Effector memory CD4-positive, alpha-beta T cell (primary cell): ENCODE results near the gene GSTM5.
"Not testable (repeated sequence)": the region's sequence is repeated elsewhere in the genome, so short reads cannot be mapped to it uniquely, and the experiment has no call there.

ENCODE experiments used
- DNase-seq, 3 donors: peaks; one replicate each; pipeline ENCODE4 v3.0.0-alpha.2; 2020
- H3K27ac ChIP-seq: 2 replicates; pipeline ENCODE4 v1.7.0; 2013; ENCODE audit warnings: mild to moderate bottlenecking, low read length, moderate library complexity; ENCODE audit not compliant: insufficient read depth, poor library complexity, severe bottlenecking
- H3K27me3 ChIP-seq: replicated peaks from 2 replicates; pipeline ENCODE4 v1.7.0; 2013; ENCODE audit warnings: mild to moderate bottlenecking, low read length; ENCODE audit not compliant: insufficient read depth, control insufficient read depth, poor library complexity, severe bottlenecking
- H3K36me3 ChIP-seq: 2 replicates; pipeline ENCODE4 v1.7.0; 2013; ENCODE audit warnings: mild to moderate bottlenecking, low read length, moderate library complexity; ENCODE audit not compliant: control insufficient read depth, insufficient read depth
- H3K4me1 ChIP-seq: 2 replicates; pipeline ENCODE4 v1.7.0; 2013; ENCODE audit warnings: low read length, mild to moderate bottlenecking; ENCODE audit not compliant: control insufficient read depth, insufficient read depth, poor library complexity, severe bottlenecking
- H3K4me3 ChIP-seq: 2 replicates; pipeline ENCODE4 v1.7.0; 2013; ENCODE audit warnings: low read length, low read depth, mild to moderate bottlenecking; ENCODE audit not compliant: insufficient read depth, poor library complexity, severe bottlenecking
- H3K9me3 ChIP-seq: 2 replicates; pipeline ENCODE4 v1.7.0; 2013; ENCODE audit warnings: mild to moderate bottlenecking, low read length, moderate library complexity; ENCODE audit not compliant: control insufficient read depth

Gene GSTM5

DNA sequence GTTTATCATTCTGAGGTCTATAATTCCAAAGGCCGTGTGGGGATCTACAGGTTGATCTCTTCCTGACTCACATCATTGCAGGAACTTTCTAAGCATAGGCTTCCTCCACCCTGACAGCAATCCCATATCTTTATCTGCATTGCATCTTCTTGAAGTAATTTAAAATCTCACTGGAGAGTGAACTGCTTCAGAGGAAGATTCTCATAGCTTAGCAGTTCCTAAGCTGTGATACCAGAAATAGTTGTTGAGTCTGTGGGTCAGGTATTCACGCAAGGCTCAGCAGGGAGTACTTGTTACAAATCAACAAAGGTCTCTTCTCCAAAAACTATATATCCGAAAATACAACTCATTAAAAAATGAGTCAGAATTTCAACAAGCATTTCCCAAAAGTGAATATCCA lies 16.9 kb upstream of the GSTM5 start:
- H3K27ac ChIP-seq, H3K4me3 ChIP-seq, DNase-seq, H3K4me1 ChIP-seq, H3K36me3 ChIP-seq, H3K9me3 ChIP-seq, H3K27me3 ChIP-seq: not testable (repeated sequence)

DNA sequence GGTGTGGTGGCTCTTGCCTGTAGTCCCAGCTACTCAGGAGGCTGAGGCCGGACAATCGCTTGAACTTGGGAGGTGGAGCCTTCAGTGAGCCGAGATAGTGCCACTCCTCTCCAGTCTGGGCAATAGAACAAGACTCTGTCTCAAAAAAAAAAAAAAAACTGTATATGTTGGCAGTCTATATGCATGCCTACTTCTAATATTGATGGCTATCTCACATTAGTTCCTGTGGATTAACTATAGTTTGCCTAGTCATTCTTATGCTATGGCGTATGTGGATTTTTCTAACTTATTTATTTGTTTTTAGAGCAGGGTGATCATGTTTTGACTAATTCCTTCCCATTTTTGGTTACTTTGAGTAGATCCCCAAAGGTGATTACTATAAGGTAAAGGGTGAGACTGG lies 15.0 kb upstream of the GSTM5 start:
- DNase-seq = no peak
- H3K27me3 ChIP-seq = no peaks in the 10 kb centered on the region
- no peaks in the 10 kb centered on the region for H3K36me3 ChIP-seq

GRCh38 chr1:109697861-109698260 lies 14.2 kb upstream of the GSTM5 start:
- not testable (repeated sequence) for H3K36me3 ChIP-seq, H3K4me1 ChIP-seq, H3K27ac ChIP-seq, H3K27me3 ChIP-seq, DNase-seq, H3K4me3 ChIP-seq, H3K9me3 ChIP-seq

More for the DNA sequence above, 15.0 kb upstream of the GSTM5 start:
- no peak overlapping the region for H3K27ac ChIP-seq
- H3K9me3 ChIP-seq = no peaks in the 10 kb centered on the region
- no peak overlapping the region for H3K4me3 ChIP-seq
- no peaks in the 10 kb centered on the region for H3K4me1 ChIP-seq

GRCh38 chr1:109702940-109703339 lies 9.1 kb upstream of the GSTM5 start:
- not testable (repeated sequence) for H3K27ac ChIP-seq, H3K27me3 ChIP-seq, H3K36me3 ChIP-seq, H3K4me1 ChIP-seq, H3K4me3 ChIP-seq, DNase-seq, H3K9me3 ChIP-seq

DNA sequence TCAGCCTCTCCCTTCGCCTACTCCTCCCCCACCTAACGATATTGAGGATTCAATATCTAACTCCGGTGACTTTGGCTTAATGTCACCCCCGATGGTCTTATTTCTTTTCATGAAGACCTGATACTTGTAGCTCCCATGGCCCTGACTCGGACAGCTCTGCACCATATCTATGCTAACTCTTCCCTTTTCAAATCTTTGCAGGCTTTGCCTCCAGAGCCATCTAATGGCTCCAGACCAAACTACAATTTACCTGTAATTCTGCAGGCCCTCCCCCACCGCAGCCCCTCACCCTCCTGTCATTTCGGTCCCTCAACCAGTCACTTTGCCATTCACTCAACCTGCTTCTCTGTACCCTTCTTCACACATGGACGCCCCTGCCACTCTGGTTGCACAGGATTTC lies 7.9 kb upstream of the GSTM5 start:
- no peak for DNase-seq
- H3K9me3 ChIP-seq = peaks cover 5% of the 10 kb centered on the region
- H3K4me3 ChIP-seq = no peak overlapping the region
- no peaks in the 10 kb centered on the region for H3K27me3 ChIP-seq
- H3K4me1 ChIP-seq = no peaks in the 10 kb centered on the region
- no peak overlapping the region for H3K27ac ChIP-seq
- no peaks in the 10 kb centered on the region for H3K36me3 ChIP-seq

DNA sequence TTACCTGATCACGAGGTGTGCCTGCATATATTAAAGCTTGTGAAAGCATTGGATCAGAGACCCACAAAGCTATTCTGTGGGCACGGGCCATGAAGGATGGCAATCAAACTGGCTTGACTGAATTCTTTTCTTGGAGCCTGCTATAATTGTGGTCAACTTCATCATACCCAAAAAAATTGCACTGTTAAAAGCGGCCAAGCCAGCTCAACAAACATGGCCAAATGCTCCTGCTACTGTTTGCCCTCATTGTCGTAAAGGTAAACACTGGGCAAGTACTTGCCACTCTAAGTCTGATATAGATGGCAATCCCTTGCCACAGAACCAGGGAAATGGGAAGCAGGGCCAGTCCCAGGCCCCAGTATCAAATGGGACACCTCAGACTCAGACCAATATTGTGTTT lies 6.6 kb upstream of the GSTM5 start:
- Histone ChIP-seq H3K27me3 (no peaks in the 10 kb centered on the region), H3K4me3 (no peak overlapping the region), H3K27ac (no peak overlapping the region), H3K36me3 (no peaks in the 10 kb centered on the region), H3K4me1 (no peaks in the 10 kb centered on the region), H3K9me3 (peaks cover 5% of the 10 kb centered on the region)
- DNase-seq = no peak

- not testable (repeated sequence) for H3K4me1 ChIP-seq, H3K36me3 ChIP-seq, H3K27ac ChIP-seq, H3K27me3 ChIP-seq, DNase-seq, H3K9me3 ChIP-seq, H3K4me3 ChIP-seq
Measured at GRCh38 chr1:109708949-109709348, 3.1 kb upstream of the GSTM5 start.

GRCh38 chr1:109709822-109710221 lies 2.2 kb upstream of the GSTM5 start:
- H3K27me3 ChIP-seq, H3K27ac ChIP-seq, H3K4me3 ChIP-seq, DNase-seq, H3K4me1 ChIP-seq, H3K36me3 ChIP-seq, H3K9me3 ChIP-seq: not testable (repeated sequence)

- H3K27ac ChIP-seq = no peak overlapping the region
- no peaks in the 10 kb centered on the region for H3K36me3 ChIP-seq
- no peak for DNase-seq
- H3K27me3 ChIP-seq = no peaks in the 10 kb centered on the region
- H3K4me3 ChIP-seq = no peak overlapping the region
- H3K4me1 ChIP-seq = no peaks in the 10 kb centered on the region
- no peaks in the 10 kb centered on the region for H3K9me3 ChIP-seq
Measured at GRCh38 chr1:109712321-109712864, 342 bp downstream of the GSTM5 start.

DNA sequence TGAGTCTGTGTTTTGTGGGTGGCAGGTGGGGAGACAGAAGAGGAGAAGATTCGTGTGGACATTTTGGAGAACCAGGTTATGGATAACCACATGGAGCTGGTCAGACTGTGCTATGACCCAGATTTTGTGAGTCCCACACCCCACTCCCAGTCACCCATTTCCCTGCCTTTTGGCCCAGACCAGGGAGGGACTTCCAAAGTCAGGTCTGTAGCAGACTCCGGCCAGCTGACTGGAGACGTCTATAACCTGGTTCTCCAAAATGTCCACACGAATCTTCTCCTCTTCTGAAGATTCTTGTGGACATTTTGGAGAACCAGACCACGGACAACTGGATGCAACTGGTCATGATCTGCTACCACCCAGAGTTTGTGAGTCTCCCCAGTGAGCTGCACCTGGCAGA lies 1.6 kb downstream of the GSTM5 start:
- H3K27me3 ChIP-seq = no peaks in the 10 kb centered on the region
- H3K36me3 ChIP-seq = no peaks in the 10 kb centered on the region
- no peak for DNase-seq

More for the DNA sequence above, 1.6 kb downstream of the GSTM5 start:
- Histone ChIP-seq H3K9me3 (no peaks in the 10 kb centered on the region), H3K4me1 (no peaks in the 10 kb centered on the region), H3K27ac (no peak overlapping the region), H3K4me3 (no peak overlapping the region)
